Measurements from ENCODE around the gene SPIB.

SPIB gene

GRCh38 chr19:50392759-50393158 lies 26.0 kb upstream of the SPIB start:
- DNase-seq, result no peak

- no peak for DNase-seq
Observed at GRCh38 chr19:50393589-50393988, 25.1 kb upstream of the SPIB start.

DNA sequence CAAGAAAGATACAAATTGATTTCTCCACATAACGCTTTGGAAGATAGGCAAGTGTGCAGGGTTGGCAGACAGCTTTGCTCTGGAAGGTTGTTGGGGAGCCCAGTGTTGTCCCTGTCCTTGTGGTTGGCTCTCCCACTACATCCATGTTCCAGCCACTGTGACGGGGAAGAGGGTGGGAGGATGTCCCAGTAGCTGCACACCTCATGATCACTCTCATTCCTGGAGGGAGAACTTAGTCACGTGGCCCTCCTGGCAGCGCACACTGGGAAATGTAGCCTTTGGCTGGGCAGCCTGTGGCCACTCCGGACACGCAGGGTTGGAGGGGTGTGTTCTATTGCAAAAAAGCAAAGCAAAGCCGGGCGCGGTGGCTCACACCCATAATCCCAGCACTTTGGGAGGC lies 24.7 kb upstream of the SPIB start:
- no peak for DNase-seq

GRCh38 chr19:50398675-50399367 lies 19.9 kb upstream of the SPIB start:
- no peak for DNase-seq

DNA sequence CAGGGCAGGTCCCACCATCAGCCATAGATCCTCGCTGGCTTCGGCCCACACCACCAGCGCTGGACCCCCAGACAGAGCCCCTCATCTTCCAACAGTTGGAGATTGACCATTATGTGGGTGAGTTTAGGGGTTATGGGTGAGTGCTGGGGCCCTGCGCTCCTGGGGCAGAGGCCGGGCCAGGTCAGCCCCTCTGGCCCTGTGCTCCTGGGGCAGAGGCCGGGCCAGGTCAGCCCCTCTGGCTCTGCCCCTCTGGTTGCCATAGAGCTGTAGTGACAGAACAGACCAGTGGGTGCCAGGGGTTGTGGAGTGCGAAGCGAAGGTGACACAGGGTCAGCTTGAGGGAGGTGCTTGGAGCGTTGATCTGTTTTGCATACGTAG lies 19.4 kb upstream of the SPIB start:
- DNase-seq, result no peak

GRCh38 chr19:50401605-50402450 lies 16.9 kb upstream of the SPIB start:
- no peak for DNase-seq

- DNase-seq, result no peak
Observed at GRCh38 chr19:50402544-50403301, 16.0 kb upstream of the SPIB start.

DNA sequence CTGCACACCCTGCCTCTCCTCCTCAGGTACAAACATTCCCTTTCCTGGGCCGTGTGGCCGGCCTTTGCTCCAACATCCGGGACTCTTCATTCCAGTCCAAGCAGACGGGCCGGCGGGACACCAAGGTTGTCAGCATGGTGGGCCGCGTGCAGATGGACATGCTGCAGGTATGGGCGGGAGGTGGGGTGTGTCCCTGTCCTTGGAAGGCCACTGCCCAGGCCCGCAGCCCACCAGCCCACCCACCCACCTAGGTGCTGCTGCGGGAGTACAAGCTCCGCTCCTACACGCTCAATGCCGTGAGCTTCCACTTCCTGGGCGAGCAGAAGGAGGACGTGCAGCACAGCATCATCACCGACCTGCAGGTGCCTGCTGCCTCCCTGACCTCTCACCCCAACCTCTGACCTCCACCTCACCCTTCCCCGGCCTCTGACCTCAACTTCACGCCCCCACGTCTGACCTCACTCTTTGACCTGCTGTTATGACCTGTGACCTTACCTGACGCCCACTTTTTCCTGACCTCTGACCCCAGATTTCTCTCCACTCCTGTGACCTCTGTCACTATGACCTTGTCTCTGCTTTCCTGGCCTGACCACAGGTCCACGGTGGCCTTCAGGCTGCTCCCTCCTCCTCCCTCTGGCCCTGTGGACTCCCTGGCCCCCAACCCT lies 12.4 kb upstream of the SPIB start:
- no peak for DNase-seq

- no peak for DNase-seq
Observed at GRCh38 chr19:50406829-50407228, 11.9 kb upstream of the SPIB start.

DNA sequence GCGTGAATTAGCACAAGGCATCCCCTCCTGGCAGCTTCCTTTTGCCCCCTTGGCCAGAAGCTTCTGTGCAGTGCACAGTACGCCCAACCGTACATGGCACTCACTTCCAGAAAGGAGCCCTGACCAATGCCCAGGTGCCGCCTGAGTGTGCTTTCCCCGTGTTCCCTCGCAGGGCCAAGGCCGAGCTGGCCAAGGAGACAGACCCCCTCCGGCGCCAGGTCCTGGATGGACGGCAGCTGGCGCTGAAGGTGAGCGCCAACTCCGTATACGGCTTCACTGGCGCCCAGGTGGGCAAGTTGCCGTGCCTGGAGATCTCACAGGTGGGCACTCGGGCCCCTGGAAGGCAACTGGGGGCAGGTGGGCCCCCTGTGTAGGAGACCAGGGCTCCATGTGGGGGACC lies 9.4 kb upstream of the SPIB start:
- DNase-seq, result no peak

- no peak for DNase-seq
Observed at GRCh38 chr19:50410109-50410508, 8.6 kb upstream of the SPIB start.

DNA sequence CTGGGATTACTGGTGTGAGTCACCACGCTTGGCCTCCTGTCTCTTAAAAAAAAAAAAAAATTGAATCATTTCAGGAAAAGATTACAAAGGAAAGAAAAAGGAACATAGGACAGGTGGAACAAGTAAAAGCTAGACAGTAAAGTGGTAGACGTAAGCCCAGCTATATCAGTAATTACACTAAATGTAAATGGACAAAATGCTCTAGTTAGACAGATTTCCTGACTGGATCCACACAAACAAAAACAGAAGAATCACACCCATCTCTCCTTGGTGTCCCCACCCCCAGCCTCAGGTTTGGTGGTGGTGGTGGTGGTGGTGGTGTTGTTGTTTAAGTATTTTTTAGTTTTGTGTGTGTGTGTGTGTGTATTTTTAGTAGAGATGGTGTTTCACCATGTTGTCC lies 6.3 kb upstream of the SPIB start:
- DNase-seq, result no peak

DNA sequence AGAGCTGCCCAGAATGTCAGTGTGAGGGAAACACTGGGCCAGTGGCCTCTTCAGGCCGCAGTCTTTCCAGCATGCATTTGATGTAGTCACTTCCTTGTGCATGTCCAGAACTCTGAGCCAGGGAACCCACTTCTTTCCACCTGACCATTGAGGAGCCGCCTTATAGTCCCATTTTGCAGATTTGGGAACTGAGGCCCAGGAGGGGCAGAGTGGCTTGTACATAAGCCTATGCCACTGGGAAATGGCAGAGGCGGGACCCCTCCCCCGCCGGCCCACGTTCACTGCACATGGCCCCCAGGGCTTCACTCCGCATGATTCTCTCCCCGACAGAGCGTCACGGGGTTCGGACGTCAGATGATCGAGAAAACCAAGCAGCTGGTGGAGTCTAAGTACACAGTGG lies 5.6 kb upstream of the SPIB start:
- no peak for DNase-seq

GRCh38 chr19:50413531-50413930 lies 5.2 kb upstream of the SPIB start:
- DNase-seq, result no peak

DNA sequence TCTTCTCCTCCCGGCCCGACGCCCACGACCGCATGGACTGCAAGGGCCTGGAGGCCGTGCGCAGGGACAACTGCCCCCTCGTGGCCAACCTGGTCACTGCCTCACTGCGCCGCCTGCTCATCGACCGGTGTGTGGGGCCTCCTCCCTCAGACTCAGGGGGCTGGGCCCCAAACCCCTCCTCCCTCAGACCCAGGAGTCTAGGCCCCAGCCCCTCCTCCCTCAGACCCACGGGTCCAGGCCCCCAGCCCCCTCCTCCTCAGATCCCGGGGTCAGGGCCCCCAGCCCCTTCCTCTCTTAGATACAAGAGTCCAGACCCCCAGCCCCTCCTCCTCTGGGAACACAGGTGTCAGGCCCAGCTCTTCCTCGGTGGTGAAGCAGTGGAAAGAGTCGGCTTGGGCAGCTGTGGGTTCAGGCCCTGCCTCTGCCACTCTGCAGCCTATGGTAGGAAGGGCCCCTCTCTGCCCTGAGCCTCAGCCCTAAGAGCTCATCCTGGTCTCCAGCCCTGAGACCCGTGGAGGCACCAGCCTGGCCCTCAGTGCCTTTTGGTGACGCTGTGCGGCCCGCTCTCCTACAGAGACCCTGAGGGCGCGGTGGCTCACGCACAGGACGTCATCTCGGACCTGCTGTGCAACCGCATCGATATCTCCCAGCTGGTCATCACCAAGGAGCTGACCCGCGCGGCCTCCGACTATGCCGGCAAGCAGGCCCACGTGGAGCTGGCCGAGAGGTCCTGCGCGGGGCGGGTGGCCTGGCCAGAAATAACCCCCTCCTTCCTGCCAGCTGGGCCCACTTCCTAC lies 3.7 kb upstream of the SPIB start:
- peak; percentile 19 for DNase-seq

- no peak for DNase-seq
Observed at GRCh38 chr19:50415661-50416033, 3.1 kb upstream of the SPIB start.

- DNase-seq, result no peak
Observed at GRCh38 chr19:50416034-50416977, 2.4 kb upstream of the SPIB start.

GRCh38 chr19:50417111-50418081 lies 1.3 kb upstream of the SPIB start:
- no peak for DNase-seq

- no peak for DNase-seq
Observed at GRCh38 chr19:50419022-50419579, 363 bp downstream of the SPIB start.

GRCh38 chr19:50419580-50420035 lies 870 bp downstream of the SPIB start:
- DNase-seq, result no peak
